ENCODE results near the gene CD33. TPM values are rescaled to one million over a fixed set of nuclear protein-coding genes. Genes with fewer than 3 reads are reported as not detected.
"Not testable (repeated sequence)": the region's sequence is repeated elsewhere in the genome, so short reads cannot be mapped to it uniquely, and the experiment has no call there.

Gene CD33
- total and polyA plus RNA-seq, 9 donors: 1.3 to 16.5 (median 2.7) TPM

DNA sequence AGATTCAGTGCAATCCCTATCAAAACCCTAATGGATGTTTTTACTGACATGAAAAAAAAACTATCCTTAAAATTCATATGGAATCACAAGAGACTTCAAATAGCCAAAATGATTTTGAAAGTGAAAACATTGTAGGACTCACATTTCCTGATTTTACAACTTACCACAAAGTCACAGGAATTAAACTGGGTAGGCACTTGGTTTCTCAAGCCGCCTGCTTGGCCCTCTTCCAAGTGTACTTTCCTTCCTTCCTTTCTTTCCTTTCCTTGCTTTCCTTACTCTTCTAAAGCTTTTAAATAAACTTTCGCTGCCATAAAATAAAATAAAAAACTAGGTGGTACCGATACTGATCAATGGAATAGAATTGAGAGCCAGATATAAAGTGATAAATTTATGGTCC lies 21.0 kb upstream of the CD33 start:
- Histone ChIP-seq H3K27ac (no peak overlapping the region), H3K27me3 (no peaks in the 10 kb centered on the region), H3K4me3 (no peak overlapping the region), H3K36me3 (no peaks in the 10 kb centered on the region), H3K4me1 (ENCODE audit: insufficient read depth) (no peaks in the 10 kb centered on the region), H3K9me3 (no peaks in the 10 kb centered on the region)
- 70 to 73% (median 72%) methylated on average over 3 of the region's 3 CpGs for WGBS, 3 donors
- TF ChIP-seq POLR2A (IDR thresholded peaks at IDR 0.05): no peak
- TF ChIP-seq CTCF (IDR thresholded peaks at IDR 0.05): no peak
- no peak for TF ChIP-seq EP300 (IDR thresholded peaks at IDR 0.05)
- intact Hi-C loops (cut with DNase I): no loop called here
- DNase-seq: no peak

- Histone ChIP-seq H3K9me3 (no peaks in the 10 kb centered on the region), H3K27me3 (no peaks in the 10 kb centered on the region), H3K27ac (no peak overlapping the region), H3K36me3 (no peaks in the 10 kb centered on the region), H3K4me3 (no peak overlapping the region), H3K4me1 (ENCODE audit: insufficient read depth) (no peaks in the 10 kb centered on the region)
- no peak for TF ChIP-seq POLR2A (IDR thresholded peaks at IDR 0.05)
- TF ChIP-seq EP300 (IDR thresholded peaks at IDR 0.05): no peak
- TF ChIP-seq CTCF (IDR thresholded peaks at IDR 0.05): no peak
- intact Hi-C loops (cut with DNase I): no loop called here
- DNase-seq: no peak
- WGBS, 3 donors: 76 to 83% (median 79%) methylated on average over 6 of the region's 6 CpGs
These were observed 20.6 kb upstream of the CD33 start for GRCh38 chr19:51204321-51204720.

DNA sequence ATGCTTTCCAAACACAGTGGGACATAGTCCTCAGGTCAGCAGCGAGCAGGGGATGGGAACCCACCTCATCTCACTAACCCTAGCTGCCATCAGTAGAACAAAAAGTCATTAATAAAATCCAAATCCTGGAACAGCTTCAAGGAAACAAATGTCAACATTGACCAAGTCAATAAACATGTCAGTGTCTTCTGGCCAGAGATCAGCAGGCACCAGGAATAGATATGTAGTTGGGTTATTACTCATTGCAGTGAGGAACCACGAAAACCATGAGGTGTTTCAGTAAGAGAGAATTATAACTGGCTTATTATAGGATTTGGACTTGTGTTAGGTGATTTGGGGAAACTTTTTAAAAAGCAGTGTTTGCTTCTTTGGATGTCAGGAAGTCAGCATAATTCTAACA lies 17.1 kb upstream of the CD33 start:
- intact Hi-C loops (cut with DNase I): no loop called here
- Histone ChIP-seq H3K9me3 (no peaks in the 10 kb centered on the region), H3K36me3 (no peaks in the 10 kb centered on the region), H3K4me3 (no peak overlapping the region), H3K27me3 (no peaks in the 10 kb centered on the region), H3K4me1 (ENCODE audit: insufficient read depth) (no peaks in the 10 kb centered on the region), H3K27ac (no peak overlapping the region)
- no peak for TF ChIP-seq POLR2A (IDR thresholded peaks at IDR 0.05)
- TF ChIP-seq CTCF (IDR thresholded peaks at IDR 0.05): no peak
- TF ChIP-seq EP300 (IDR thresholded peaks at IDR 0.05): no peak
- WGBS, 3 donors: 51 to 60% (median 59%) methylated on average over 2 of the region's 2 CpGs
- no peak for DNase-seq

DNA sequence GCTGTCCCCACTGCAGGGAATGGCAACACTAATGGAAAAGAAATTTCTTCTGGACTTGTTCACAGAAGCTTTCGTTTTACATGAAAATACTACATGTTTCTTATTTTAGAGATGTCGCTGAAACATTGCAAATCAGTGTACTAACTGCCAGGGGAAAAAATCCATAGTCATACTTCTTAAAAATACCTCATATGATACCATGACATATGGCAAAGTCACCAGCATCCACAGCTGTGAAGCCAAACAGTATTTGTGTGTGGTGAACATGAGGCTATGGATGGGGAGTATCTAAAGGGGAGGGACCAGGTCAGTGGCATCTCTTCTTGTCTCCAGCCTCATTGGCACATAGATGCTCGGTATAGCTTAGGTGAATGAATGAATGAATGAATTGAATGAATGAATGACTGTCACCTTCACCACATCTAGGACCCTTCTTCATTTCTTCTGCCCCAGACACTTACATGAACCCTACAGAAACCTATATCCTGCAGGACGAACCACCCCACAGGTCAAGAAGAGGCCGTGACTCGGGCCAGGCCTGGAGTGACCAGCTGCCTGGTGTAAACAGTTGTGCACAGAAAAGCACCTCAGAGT lies 14.6 kb upstream of the CD33 start:
- TF ChIP-seq EP300 (IDR thresholded peaks at IDR 0.05) (no peak), CTCF (IDR thresholded peaks at IDR 0.05) (no peak), POLR2A (IDR thresholded peaks at IDR 0.05) (no peak)
- 85 to 87% (median 85%) methylated on average over 6 of the region's 6 CpGs for WGBS, 3 donors
- no peak overlapping the region for H3K4me3 ChIP-seq

GRCh38 chr19:51210874-51211361 lies 14.0 kb upstream of the CD33 start:
- H3K27ac ChIP-seq; H3K9me3 ChIP-seq; H3K27me3 ChIP-seq; H3K36me3 ChIP-seq; H3K4me3 ChIP-seq; H3K4me1 ChIP-seq (ENCODE audit: insufficient read depth); intact Hi-C loops (cut with DNase I); DNase-seq: not testable (repeated sequence)
- WGBS, 3 donors: 58 to 63% (median 60%) methylated on average over 13 of the region's 13 CpGs

More for the DNA sequence above, 14.6 kb upstream of the CD33 start:
- H3K4me1 ChIP-seq (ENCODE audit: insufficient read depth): no peaks in the 10 kb centered on the region
- intact Hi-C loops (cut with DNase I): no loop called here
- no peaks in the 10 kb centered on the region for H3K27me3 ChIP-seq
- no peaks in the 10 kb centered on the region for H3K9me3 ChIP-seq
- H3K36me3 ChIP-seq: no peaks in the 10 kb centered on the region
- DNase-seq: no peak
- no peak overlapping the region for H3K27ac ChIP-seq
